GM19452 (cell line): ENCODE results near the gene TMA7B.
"Not testable (repeated sequence)": the region's sequence is repeated elsewhere in the genome, so short reads cannot be mapped to it uniquely, and the experiment has no call there.

Experiments used
- ATAC-seq: cut with Tn5 transposase; IDR thresholded peaks from one replicate; pipeline ENCODE4 v1.9.1; 2021; ENCODE audit not compliant: unreplicated experiment

TMA7B gene

DNA sequence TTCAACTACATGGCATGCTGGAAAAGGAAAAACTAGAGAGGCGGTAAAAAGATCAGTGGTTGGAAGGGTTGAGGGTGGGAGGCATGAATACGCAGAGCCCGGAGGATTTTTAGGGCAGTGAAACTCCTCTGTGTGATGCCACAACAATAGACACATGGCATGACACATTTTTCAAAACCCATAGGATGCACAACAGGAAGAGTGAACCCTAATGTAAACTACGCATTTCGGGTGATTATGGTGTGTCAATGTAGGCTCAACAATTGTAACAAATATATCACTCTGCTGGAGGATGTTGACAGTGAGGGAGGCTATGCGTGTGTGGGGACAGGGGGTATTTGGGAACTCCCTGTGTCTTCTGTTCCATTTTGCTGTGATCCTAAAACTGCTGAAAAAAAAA is 18.9 kb downstream of the TMA7B start:
- ATAC-seq: no peak

DNA sequence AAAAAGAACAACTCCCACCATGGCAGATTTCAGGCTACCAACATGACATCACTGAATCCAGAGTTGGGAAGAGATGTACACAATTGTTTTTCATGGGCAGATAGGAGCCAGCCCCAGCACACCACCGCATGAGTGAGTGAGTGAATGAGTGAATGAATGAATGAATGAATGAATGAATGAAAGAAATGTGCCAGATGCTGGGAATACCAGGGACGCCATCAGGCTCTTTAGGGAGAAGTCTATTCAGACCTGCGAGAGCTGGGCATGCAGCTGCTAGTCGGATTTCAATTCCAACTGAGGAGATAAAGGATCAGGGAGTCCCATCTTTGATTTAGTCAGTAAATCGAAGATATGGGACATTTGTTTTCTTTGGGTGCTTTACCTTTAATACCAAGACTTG is 19.3 kb downstream of the TMA7B start:
- no peak for ATAC-seq

DNA sequence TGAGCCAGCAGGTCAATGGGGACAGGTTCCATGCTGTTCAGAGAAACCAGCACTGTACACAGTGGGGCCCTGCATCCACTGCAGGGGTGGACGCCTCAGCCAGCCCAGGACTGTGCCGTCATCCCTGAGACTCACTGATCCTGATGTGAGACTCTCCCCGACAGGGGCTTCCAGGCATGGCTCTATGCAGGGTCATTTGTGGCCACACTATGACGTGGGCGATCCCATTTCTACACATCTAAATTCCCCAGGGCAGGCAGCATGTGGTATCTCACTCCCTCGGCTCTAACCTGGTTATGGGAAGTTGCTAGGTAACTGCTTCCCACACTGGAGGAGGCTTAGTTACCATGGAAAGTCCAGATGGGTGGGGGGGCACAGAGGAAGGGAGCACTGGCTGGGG is 20.4 kb downstream of the TMA7B start:
- no peak for ATAC-seq

DNA sequence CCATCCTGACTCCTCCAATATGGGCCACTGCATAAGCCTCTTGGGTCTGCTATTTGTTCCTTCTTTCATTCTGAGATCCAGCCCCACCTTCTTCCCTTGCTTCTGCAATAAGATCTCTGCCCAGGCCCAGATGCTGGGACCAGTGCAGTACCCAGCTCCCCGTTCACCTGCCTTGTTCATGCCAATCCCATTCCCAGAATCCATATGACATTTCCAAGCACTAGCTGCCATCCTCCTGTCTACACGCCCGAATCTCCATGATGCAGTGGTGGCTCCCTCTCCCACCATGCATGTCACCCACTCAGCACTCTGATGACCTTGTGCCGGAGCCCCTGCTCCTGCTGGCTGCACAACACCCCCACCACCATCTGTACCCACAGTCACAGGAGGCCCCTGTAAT is 23.1 kb downstream of the TMA7B start:
- ATAC-seq: no peak

DNA sequence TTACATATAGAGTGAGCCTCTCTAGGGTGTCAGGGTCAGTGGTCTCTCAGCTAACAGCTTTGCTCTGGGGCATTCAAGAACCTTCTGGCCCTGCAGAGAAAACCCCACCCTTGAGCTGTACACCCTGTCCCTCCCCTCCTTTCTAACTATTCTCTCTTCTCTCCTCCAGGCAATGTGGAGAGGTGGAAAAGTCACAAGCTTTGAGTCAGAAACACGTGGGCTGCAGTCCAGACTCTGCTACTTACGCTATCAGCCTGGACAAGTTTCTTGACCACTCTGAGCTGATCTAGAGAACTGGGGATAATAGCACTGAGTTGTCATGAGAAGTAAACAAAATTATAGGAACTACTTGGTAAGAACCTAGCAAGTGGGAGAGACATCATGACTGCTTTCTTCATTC is 23.8 kb downstream of the TMA7B start:
- no peak for ATAC-seq

DNA sequence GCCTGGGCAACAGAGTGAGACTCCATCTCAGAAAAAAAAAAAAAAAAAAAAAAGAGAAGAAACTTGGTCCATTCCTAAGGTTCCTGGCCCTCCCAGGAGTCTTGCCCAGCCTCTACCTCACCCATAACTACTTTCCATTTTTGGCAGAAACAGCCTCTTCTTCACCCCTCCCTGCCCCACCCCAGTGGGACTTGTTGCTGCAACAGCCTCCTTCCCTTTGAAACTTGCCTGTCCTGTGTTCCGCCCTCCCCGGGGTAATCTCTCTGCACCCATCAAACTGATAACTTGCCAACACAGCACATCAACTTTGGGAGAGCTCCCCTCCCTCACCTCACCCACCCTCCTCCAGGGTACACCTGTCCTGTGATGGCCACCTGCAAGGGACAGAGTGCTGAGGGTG is 24.5 kb downstream of the TMA7B start:
- no peak for ATAC-seq

DNA sequence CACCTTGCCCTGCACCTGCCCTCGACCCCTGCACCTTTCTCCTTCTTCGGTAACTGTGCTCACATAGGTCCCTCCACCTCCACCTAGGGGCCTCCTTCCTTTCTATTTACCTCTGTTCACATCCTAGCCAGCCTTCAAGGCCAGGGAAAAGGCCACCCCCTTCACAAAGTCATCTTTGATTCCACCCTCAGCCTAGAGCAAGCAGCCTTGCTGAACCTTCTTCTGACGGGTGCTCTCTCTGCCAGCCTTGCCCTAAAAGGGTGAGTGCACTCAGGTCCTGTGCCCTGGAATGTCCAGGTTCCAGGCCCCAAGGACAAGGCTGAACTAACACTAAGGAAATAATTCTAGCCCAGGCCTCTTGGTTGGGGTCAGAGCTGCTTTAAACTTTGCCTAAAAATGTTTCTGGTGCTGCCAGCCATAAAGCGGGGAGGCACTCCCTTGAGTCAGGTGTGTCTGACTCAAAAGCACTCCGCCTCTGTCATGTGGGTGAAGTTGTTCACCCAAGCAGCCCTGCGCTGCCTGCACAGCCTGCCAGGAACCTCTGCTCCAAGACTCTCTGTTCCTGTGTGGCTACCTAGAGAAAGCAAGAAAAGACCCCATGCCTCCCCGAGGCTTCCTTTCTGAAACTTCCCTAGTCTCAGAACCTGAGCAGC is 25.3 kb downstream of the TMA7B start:
- ATAC-seq: no peak

DNA sequence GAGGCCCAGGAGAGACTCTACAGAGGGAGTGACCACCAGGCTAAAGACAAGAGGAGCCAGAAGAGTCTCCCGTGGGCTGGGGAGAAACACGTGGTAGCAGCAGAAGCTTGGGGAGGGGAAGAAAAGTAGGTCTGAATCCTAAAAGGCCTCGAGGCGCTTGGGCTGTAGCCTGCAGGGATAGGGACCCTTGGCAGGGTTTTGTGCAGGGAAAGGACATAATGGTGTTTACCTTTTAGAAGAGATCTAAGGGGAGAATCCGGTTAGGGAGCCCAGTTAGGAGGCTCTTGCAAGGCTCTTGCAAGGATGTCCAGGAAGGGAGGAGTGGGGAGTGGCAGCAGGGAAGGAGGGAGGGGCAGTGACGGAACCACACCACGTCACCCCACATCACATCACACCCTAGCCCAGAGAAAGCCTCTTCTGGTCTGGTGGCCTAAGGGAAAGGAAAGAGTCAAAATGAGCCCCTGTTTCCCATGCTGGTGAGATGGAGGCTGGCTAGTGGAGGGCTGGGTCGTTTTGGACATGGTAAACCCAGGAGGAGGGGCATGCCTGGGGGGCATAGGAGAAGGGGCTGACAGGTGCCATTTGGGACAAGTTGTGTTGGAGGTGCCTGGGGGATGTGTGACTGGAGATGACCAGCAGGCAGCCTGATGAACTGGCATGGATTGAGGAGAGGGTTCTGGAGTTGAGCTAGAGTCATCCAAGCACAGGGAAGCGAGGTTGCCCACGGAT is 28.4 kb downstream of the TMA7B start:
- ATAC-seq: no peak

DNA sequence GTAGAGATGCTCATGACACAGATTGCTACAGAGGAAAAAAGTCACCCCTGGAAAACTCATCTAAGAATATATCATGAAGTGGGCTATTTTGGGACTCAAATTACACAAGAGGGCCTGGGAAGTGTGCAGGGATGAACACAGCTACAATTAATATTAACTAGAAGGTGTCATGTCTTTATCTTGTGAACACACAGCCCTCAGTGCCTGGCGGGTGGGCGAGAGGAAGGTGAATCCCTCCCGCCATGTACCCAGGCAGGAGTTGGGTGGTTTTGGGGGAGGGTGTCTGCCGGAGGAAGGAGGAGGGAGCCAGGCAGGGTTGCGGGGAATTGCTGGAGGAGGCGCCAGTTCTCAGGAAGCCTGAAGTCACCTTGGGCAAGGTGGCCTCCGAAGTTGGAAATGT is 29.4 kb downstream of the TMA7B start:
- no peak for ATAC-seq

DNA sequence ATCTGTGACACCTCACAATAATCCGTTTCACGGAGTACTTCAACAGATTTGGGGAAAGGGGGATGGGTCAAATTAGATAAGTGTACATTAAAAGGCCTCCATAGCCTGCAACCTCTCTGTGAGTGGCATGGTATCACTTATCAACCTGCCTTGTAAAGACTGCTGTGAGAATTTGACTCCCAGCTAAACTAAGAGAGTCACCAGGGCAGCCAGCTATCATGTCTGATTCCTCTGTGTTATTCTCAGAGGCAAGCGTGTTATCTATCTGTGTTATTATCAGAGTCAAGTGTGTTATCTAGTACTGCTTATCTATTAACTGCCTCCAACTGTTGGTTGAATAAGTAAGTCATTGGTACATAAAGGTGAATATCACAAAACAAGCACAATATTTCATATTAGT is 30.5 kb downstream of the TMA7B start:
- ATAC-seq: no peak

DNA sequence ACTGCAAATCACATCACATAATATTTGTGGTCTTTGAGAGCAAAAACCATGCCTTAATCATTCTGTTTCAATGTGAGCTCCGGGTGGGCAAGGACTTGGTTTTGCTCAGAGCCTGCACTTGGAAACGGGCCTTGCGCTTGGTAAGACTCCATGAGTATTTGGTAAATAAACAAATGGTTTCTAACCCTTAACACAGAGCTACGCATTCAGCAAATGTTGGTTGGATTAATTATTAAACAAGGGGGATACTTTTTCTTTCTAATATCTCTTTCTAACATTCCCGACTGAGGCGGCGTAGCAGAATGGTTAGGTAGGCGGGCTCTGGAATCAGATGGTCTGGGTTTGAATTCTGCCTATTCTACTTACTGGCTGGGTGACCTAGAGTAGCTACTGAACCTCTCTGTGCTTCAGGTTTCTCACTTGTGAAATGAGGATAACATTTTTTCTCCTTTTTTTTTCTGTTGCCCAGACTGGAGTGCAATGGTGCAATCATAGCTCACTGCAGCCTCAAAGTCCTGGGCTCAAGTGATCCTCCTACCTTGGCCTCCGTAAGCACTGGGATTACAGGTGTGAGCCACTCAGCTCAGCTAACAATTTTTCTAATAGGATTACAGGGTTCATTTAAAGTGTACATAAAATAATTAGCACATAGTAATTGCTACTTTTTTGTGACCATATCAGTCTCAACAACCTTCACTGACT is 31.1 kb downstream of the TMA7B start:
- no peak for ATAC-seq

DNA sequence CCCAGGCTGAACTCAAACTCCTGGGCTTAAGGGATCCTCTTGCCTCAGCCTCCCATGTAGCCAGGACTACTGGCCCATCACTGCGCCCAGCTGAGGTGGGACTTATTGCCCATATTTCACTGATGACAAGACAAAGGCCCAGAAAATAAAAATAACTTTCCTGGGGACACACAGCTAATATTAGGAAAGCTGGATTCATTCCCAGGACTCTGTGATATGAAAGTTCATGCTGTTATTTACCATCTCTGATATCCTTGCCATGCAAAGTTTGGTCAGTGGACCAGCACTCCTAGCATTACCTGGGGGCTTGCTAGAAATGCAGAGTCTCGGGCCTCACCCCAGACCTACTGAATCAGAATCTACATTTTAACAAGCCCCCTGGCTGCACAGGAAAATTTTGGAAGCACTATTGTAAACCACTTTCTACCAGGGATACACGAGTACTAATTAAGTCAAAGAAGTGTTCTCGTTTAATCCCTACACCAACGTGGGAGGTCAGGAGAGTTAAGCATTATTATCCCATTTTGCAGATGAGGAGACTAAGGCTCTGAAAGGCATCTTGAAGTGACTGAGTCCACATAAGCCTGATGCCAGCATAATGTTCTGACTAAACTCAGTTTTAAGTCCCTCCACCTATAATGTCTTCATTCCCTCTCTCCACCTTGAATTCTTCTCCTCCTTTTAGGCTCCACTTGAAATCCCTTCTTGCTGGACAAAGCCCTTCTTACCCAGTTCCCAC is 32.1 kb downstream of the TMA7B start:
- no peak for ATAC-seq

DNA sequence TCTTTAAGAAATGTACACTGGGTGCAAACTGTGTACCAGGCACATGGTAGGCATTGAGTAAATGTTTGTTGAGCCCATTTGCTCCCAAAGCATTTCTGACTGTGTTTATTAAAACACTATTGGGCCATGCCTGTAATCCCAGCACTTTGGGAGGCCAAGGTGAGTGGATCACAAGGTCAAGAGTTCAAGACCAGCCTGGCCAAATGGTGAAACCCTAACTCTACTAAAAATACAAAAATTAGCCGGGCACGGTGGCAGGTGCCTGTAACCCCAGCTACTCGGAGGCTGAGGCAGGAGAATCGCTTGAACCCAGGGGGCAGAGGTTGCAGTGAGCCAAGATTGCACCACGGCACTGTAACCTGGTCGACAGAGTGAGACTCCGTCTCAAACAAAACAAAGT is 32.7 kb downstream of the TMA7B start:
- not testable (repeated sequence) for ATAC-seq

DNA sequence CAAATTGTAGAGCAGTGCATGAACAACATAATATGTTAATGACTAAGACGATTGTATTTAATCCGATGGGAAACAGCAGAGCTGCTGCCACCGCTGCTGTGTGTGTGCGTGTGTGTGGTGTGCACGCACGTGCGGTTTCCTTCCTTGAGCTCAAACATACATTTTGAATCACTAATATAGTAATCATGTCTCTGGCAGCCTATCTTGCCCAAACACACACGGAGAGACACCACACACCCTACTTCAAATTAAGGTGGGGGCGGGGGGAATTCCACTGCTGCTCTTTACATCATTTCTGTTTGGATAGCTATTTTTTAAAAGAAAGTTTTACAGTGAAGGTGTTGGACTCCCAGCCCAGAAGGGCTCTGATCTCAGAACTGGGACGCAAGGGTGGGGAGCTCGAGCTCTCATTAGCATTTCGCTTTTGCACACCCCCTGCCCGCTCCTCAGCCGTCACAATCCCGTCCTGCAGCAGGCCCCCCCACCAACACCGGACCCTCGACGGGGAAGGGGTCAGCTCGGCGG is 33.9 kb downstream of the TMA7B start:
- ATAC-seq: no peak

DNA sequence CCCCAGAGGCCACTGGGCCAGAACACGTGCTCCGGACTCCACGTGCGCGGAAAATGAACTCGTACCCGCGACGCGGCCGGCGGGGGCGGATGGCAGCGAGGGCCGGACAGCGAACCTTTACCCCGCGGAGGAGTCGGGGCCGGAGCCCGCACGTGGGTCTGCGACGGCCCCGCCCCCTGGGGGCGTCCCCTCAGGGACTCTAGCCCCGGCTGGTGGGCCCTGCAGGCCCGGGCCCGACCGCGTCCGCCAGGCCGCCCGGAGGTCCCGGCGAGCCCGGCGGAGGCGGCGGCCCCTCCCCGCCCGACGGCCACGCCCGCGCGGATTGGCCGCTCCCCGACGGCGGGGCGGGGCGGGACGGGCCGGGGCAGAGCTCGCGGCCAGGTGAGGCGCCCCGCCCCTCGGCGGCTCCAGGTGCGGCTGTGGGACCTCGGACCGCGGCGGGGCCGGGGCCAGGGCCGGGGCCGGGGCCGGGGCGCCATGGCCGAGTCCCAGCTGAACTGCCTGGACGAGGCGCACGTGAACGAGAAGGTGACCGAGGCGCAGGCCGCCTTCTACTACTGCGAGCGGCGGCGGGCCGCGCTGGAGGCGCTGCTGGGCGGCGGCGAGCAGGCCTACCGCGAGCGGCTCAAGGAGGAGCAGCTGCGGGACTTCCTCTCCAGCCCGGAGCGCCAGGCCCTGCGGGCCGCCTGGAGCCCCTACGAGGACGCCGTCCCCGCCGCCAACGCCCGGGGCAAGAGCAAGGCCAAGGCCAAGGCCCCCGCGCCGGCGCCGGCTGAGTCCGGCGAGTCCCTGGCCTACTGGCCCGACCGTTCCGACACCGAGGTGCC is 34.6 kb downstream of the TMA7B start, which contains the start of gene FAM83F:
FAM83F (plus strand) TSS at position 389 of the 827 bp plus-strand sequence; CDS start at position 478, 89 bp downstream.
- ATAC-seq: no peak

DNA sequence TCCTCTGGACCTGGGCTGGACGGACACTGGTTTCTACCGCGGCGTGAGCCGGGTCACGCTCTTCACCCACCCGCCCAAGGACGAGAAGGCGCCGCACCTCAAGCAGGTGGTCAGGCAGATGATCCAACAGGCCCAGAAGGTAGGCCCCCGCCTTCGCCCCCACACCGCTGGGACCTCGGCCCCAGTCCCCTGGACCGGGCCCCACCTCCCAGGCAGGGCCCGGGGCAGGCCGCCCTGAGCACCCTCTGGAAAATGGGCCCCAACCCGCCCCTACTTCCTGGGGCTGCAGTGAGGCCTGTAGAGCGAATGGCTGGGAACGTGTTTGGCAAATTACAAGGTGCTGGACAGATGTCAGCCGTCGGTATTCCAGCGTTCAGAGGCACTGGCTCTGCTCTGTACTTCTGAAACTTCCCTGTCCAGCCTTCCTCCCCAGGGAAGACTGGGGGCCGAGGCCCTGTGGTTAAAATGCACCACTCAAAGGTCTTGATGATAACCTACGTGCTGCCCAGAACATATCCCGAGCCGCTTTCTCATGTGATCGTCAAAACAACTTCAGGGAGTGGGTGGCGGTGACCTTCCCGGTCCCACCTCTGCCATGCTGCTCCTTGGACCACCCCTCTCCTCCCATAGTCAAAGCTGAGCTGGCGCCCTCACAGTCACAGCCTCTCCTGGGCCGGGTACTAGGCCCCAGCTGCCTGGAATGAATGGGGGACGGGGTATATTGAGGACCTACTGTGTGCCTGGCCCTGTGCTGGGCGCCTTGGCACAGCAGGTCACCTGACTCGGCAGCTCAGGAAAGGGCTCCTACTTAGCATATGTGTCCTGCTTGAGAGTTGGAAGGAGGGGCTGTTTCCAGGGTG is 35.4 kb downstream of the TMA7B start:
- no peak for ATAC-seq

DNA sequence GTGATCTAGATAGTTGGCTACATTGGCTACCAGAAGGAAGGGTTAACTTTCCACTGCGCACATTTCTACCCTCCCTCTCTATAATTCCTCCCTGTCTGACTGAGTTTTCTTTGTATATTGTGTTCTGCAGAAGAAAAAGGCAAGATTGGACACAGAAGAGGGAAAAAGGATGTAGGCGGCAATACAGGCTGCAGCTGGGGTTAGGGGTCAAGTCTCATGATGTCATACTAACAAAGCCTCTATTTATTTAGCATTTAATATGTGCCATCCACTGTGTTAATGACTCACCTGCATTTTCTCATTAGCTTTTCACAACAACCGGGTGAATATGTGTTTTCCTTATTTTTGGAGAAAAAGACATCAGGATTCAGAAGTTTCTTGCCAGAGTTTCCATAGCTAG is 36.5 kb downstream of the TMA7B start:
- ATAC-seq: no peak

DNA sequence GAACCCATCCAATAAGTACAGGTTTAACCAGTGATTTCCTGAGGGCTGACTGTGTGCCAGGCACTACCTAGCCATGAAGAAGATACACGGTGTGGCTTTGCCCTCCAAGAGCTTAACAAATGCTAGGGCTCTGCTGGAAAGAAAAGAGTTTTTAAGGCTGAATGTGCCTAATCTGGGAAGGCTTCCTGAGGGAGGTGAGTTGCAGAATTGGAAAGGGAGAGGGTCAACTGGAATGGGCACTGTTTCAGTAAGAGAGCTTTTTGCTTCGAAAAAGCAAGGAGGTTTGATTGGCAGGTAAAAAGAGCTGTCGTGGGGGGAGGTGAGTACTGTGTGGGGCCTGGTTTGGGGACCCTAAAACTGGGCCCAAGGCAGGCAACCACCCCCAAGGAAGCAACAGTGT is 37.2 kb downstream of the TMA7B start:
- ATAC-seq: no peak

DNA sequence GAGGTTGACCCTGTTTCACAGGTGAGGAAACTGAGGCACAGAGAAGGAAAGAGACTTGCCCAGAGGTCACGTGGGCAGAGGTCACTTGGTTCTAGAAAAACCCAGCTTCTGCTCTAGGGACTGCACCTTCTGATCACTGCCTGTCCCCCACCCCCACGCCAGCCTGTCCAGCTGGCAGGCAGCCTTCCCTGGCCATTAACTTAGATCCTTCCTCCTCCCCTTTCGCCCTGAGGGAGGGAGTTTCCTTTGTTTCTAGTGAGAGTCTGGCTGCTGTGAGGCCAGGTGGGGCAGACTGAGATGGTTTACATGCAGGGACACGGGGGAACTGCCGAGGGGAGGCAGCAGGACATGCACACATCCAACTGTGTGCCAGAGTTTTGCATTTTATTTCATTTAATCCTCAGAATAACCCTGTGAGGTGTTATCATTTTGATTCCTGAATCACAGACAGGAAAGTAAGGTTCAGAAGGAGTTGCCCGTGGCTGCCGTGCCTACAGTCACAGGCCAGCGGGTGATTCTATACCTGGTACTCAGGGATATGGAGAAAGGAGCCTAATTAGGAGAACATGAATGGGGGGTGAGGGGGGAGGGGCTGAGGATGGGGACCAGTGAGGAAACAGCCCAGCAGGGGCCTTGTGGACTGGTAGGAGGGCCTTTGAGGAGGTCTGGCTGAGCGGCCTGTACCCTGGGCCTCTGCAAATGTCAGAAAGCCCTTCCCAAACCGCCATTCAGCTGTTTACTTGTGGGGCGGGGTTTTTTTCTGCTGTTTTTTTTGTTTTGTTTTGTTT is 37.9 kb downstream of the TMA7B start:
- no peak for ATAC-seq
